Esophagus muscularis mucosa (tissue), 4 donors: Measurements from ENCODE around the gene GRHL1. TPM values are rescaled to one million over a fixed set of nuclear protein-coding genes. Genes with fewer than 3 reads are reported as not detected.
A peak's percentile ranks its signal among the peaks of the same experiment; 100 is the strongest.

ENCODE experiments used
- DNase-seq: peaks from one replicate; pipeline ENCODE4 v3.0.0-alpha.2; 2017; ENCODE audit errors: extremely low spot score
- H3K27ac ChIP-seq, 4 donors: fragments of 200-600 bp; sonication (generic); replicated peaks in 1 of 4; 1 replicate in 3 of 4; 2 replicates in 1 of 4; pipeline ENCODE4 v1.5.1; 2016 to 2019; ENCODE audit warnings: mild to moderate bottlenecking in 1 of 4
- H3K27me3 ChIP-seq, 4 donors: fragments of 200-600 bp; sonication (generic); one replicate each; pipeline versions ENCODE4 v1.5.1 to v1.6.0; 2016 to 2019
- H3K36me3 ChIP-seq, 4 donors: fragments of 200-600 bp; sonication (generic); one replicate each; pipeline ENCODE4 v1.5.1; 2016 to 2019
- H3K4me1 ChIP-seq, 4 donors: fragments of 200-600 bp; sonication (generic); one replicate each; pipeline ENCODE4 v1.5.1; 2016 to 2019
- H3K4me3 ChIP-seq, 4 donors: fragments of 200-600 bp; sonication (generic); 1 replicate in 2 of 4; 2 replicates in 2 of 4; pipeline ENCODE4 v1.5.1; 2016 to 2019; ENCODE audit warnings: mild to moderate bottlenecking in 4 of 4, moderate library complexity in 1 of 4
- H3K9me3 ChIP-seq, 4 donors: fragments of 200-600 bp; sonication (generic); 1 replicate in 3 of 4; 2 replicates in 1 of 4; pipeline ENCODE4 v1.5.1; 2016 to 2019
- CTCF ChIP-seq, 3 experiments: fragments of 200-600 bp in 2 of 3; fragments of 450-650 bp in 1 of 3; sonication (generic) in 2 of 3; IDR thresholded peaks; one replicate each; pipeline ENCODE4 v1.5.1; 2017 to 2019; ENCODE audit warnings: antibody characterized with exemption in 3 of 3, mild to moderate bottlenecking in 2 of 3, moderate library complexity in 1 of 3
- EP300 ChIP-seq: sonication (generic); formaldehyde crosslinking; IDR thresholded peaks from one replicate; pipeline ENCODE4 v1.6.1; 2017; ENCODE audit warnings: antibody characterized with exemption
- POLR2A ChIP-seq: fragments of 450-650 bp; IDR thresholded peaks from one replicate; pipeline ENCODE4 v1.6.1; 2017; ENCODE audit warnings: antibody characterized with exemption, moderate library complexity, mild to moderate bottlenecking, low read depth
- POLR2AphosphoS5 ChIP-seq, 2 donors: sonication (generic); formaldehyde crosslinking; IDR thresholded peaks; one replicate each; pipeline ENCODE4 v1.6.1; 2017; ENCODE audit warnings: antibody characterized with exemption in 2 of 2
- WGBS: methylation state at CpG from one replicate; pipeline ENCODE4 v1.1.5; 2018; 5-methylcytosine and 5-hydroxymethylcytosine counted together
- intact Hi-C: fragments of 100-400 bp; cut with DNase I; formaldehyde crosslinking; loops from one replicate; pipeline ENCODE4 v1.15.1; 2023
- total RNA-seq, 4 donors: library from RNA; depleted of rRNA; stranded (reverse); fragments of >200 nt; gene quantifications; one replicate each; pipeline versions ENCODE4 v1.1.0 to v1.2.1, GENCODE V29; 2016

Gene GRHL1
- total RNA-seq, 4 donors from 2014 or later = 0.86 to 5.1 (median 2.6) TPM

GRCh38 chr2:9951272-9951521 is 296 bp upstream of the GRHL1 start:
- Histone ChIP-seq H3K27ac (peak overlapping the region; percentile 61 to 79 (median 72)), H3K9me3 (no peaks in the 10 kb centered on the region), H3K4me3 (peak overlapping the region; percentile 69 to 85 (median 80)), H3K36me3 (no peaks in the 10 kb centered on the region), H3K27me3 (peaks cover 0 to 6% (median 0%) of the 10 kb centered on the region in 4 donors), H3K4me1 (peaks cover 0 to 19% (median 15%) of the 10 kb centered on the region in 4 donors)
- no peak for DNase-seq
- intact Hi-C loops = loop anchor here (2.0 to 10.0 kb wide), 2 partner anchors 106 to 494 kb away; partner anchors contain the start of gene ODC1
- WGBS = no CpG with 5 or more reads among the region's 47 CpGs
- TF ChIP-seq POLR2AphosphoS5 (IDR thresholded peaks at IDR 0.05) (no peak), POLR2A (no peak), EP300 (no peak), CTCF (IDR thresholded peaks at IDR 0.05) (peak in 1 of 3 experiments; percentile 7)

GRCh38 chr2:9952286-9952737 is 819 bp downstream of the GRHL1 start:
- TF ChIP-seq EP300 = no peak
- 26% methylated on average over 15 of the region's 15 CpGs for WGBS
- Histone ChIP-seq H3K27ac (peak overlapping the region in 2 of 4 donors; percentile 76 to 80), H3K9me3 (no peaks in the 10 kb centered on the region), H3K36me3 (no peaks in the 10 kb centered on the region), H3K27me3 (no peaks in the 10 kb centered on the region), H3K4me1 (peaks cover 0 to 19% (median 15%) of the 10 kb centered on the region in 4 donors), H3K4me3 (peak overlapping the region; percentile 69 to 85 (median 80))
- intact Hi-C loops = loop anchor here (10.0 kb wide), 1 partner anchor 492 kb away; the partner anchor contains the start of gene ODC1
- DNase-seq = peak; percentile 64

- no peaks in the 10 kb centered on the region for H3K9me3 ChIP-seq
- H3K4me3 ChIP-seq = peak overlapping the region in 1 of 4 donors; percentile 83
- no peaks in the 10 kb centered on the region for H3K36me3 ChIP-seq
- TF ChIP-seq EP300 = no peak
- TF ChIP-seq POLR2A = no peak
- TF ChIP-seq CTCF (IDR thresholded peaks at IDR 0.05) = no peak
- no peak for TF ChIP-seq POLR2AphosphoS5 (IDR thresholded peaks at IDR 0.05)
- no peaks in the 10 kb centered on the region for H3K27me3 ChIP-seq
- no peak overlapping the region for H3K27ac ChIP-seq
- peaks cover 0 to 19% (median 15%) of the 10 kb centered on the region in 4 donors for H3K4me1 ChIP-seq
- intact Hi-C loops = loop anchor here (10.0 kb wide), 1 partner anchor 492 kb away; the partner anchor contains the start of gene ODC1
- 85% methylated on average over 8 of the region's 8 CpGs for WGBS
- peak; percentile 21 for DNase-seq
These were observed 1.5 kb downstream of the GRHL1 start for GRCh38 chr2:9952856-9953503.

GRCh38 chr2:9954136-9954535 is 2.6 kb downstream of the GRHL1 start:
- no peak for TF ChIP-seq POLR2A
- intact Hi-C loops = loop anchor here (10.0 kb wide), 1 partner anchor 491 kb away; the partner anchor contains the start of gene ODC1
- Histone ChIP-seq H3K9me3 (no peaks in the 10 kb centered on the region), H3K4me3 (no peak overlapping the region), H3K36me3 (no peaks in the 10 kb centered on the region), H3K27me3 (no peaks in the 10 kb centered on the region), H3K4me1 (peaks cover 0 to 19% (median 15%) of the 10 kb centered on the region in 4 donors), H3K27ac (no peak overlapping the region)
- 95% methylated on average over 3 of the region's 3 CpGs for WGBS
- DNase-seq = peak; percentile 47

GRCh38 chr2:9958057-9958456 is 6.6 kb downstream of the GRHL1 start:
- TF ChIP-seq CTCF (IDR thresholded peaks at IDR 0.05) = no peak
- no peak for TF ChIP-seq EP300
- no peak for TF ChIP-seq POLR2A
- no peak for TF ChIP-seq POLR2AphosphoS5 (IDR thresholded peaks at IDR 0.05)
- 94% methylated on average over 8 of the region's 8 CpGs for WGBS
- Histone ChIP-seq H3K27ac (no peak overlapping the region), H3K9me3 (no peaks in the 10 kb centered on the region), H3K4me3 (no peak overlapping the region), H3K27me3 (no peaks in the 10 kb centered on the region), H3K4me1 (peaks cover 0 to under 1% (median 0%) of the 10 kb centered on the region in 4 donors), H3K36me3 (no peaks in the 10 kb centered on the region)
- DNase-seq = no peak
- intact Hi-C loops = loop anchor here (10.0 kb wide), 1 partner anchor 487 kb away; the partner anchor contains the start of gene ODC1
